Adrenal gland (tissue), 12 donors: ENCODE data around the gene TBC1D13. TPM values are rescaled to one million over a fixed set of nuclear protein-coding genes. Genes with fewer than 3 reads are reported as not detected.

Source experiments
- DNase-seq, 7 donors: peaks; one replicate each; pipeline ENCODE4 v3.0.0-alpha.2; 2019 to 2020
- H3K27ac ChIP-seq, 5 donors: fragments of 200-600 bp; sonication (generic) in 4 of 5; 1 replicate in 3 of 5; 2 replicates in 2 of 5; pipeline versions ENCODE4 v1.5.1 to v1.8.0; 2016 to 2020; ENCODE audit warnings: mild to moderate bottlenecking in 1 of 5
- H3K27me3 ChIP-seq: fragments of 200-600 bp; 2 replicates; pipeline ENCODE4 v1.8.0; 2021
- H3K36me3 ChIP-seq, 2 donors: fragments of 200-600 bp; replicated peaks in 1 of 2; 1 replicate in 1 of 2; 2 replicates in 1 of 2; pipeline versions ENCODE4 v1.5.1 to v1.8.0; 2018 to 2022
- H3K4me1 ChIP-seq, 2 donors: fragments of 200-600 bp; replicated peaks in 1 of 2; 1 replicate in 1 of 2; 2 replicates in 1 of 2; pipeline versions ENCODE4 v1.5.1 to v1.8.0; 2018 to 2021
- H3K4me3 ChIP-seq, 4 donors: fragments of 200-600 bp; sonication (generic) in 3 of 4; one replicate each; pipeline ENCODE4 v1.5.1; 2016 to 2018
- H3K9me3 ChIP-seq, 3 donors: fragments of 200-600 bp; sonication (generic) in 1 of 3; replicated peaks in 1 of 3; 1 replicate in 2 of 3; 2 replicates in 1 of 3; pipeline versions ENCODE4 v1.5.1 to v1.8.0; 2016 to 2021
- POLR2A ChIP-seq, 2 donors: fragments of 450-650 bp; IDR thresholded peaks; one replicate each; pipeline ENCODE4 v1.6.1; 2017; ENCODE audit warnings: antibody characterized with exemption in 2 of 2, mild to moderate bottlenecking in 2 of 2, moderate library complexity in 1 of 2
- WGBS, 4 donors: extraction: QIAGEN DNeasy Blood & Tissue Kit in 2 of 4; methylation state at CpG; one replicate each; pipeline versions ENCODE4 v1.1.5 to v1.1.7; 2013 to 2017; 5-methylcytosine and 5-hydroxymethylcytosine counted together
- intact Hi-C, 2 donors: fragments of 100-400 bp; cut with DNase I; formaldehyde crosslinking; loops; one replicate each; pipeline versions ENCODE4 v1.14.1 to v1.15.0; 2022 to 2023
- polyA plus RNA-seq, 3 donors: library from polyadenylated mRNA; stranded (reverse); fragments of 200-250 nt in 2 of 3; fragments of 350-450 nt in 1 of 3; fragmentation: Illumina TruSeq in 1 of 3; extraction: RNeasy Lipid Tissue Mini Kit (QIAGEN cat#74804) in 1 of 3; gene quantifications; one replicate each; pipeline ENCODE4 v1.2.3, GENCODE V29; 2013 to 2014
- total RNA-seq, 9 donors: library from RNA; depleted of rRNA in 4 of 9; stranded (reverse); fragments of >200 nt in 4 of 9; fragments of 120-200 nt in 1 of 9; fragmentation: NEBNext Ultra II Directional in 1 of 9; extraction: Animal tissue kit (Norgen Biotek cat#: 25700) in 1 of 9; gene quantifications; one replicate each; pipeline versions ENCODE4 v1.1.0 to v1.2.4, GENCODE V29; 2013 to 2023
- TF ChIP-seq, protein P1 (sequence below), 6 experiments: fragments of 450-650 bp in 4 of 6; fragments of 200-600 bp in 2 of 6; sonication (generic) in 1 of 6; IDR thresholded peaks; 1 replicate in 5 of 6; 2 replicates in 1 of 6; pipeline versions ENCODE4 v1.5.1 to v1.8.0; 2016 to 2021; ENCODE audit warnings: antibody characterized with exemption in 6 of 6, mild to moderate bottlenecking in 2 of 6, moderate library complexity in 1 of 6
- donor health status: healthy with polysubstance abuse.
- donor health status: Bipolar disorder and iron deficiency.
- donor health status: DM: yes; HTN: yes; CAD: no.
- donor health status: DM: no; HTN: no; CAD: no.
- donor health status: DM: no; HTN: no; CAD: no.
- donor health status: DM: yes; HTN: yes; CAD: no.

TBC1D13 gene
- total and polyA plus RNA-seq, 12 donors, result 15.9 to 72.7 (median 29.0) TPM

DNA sequence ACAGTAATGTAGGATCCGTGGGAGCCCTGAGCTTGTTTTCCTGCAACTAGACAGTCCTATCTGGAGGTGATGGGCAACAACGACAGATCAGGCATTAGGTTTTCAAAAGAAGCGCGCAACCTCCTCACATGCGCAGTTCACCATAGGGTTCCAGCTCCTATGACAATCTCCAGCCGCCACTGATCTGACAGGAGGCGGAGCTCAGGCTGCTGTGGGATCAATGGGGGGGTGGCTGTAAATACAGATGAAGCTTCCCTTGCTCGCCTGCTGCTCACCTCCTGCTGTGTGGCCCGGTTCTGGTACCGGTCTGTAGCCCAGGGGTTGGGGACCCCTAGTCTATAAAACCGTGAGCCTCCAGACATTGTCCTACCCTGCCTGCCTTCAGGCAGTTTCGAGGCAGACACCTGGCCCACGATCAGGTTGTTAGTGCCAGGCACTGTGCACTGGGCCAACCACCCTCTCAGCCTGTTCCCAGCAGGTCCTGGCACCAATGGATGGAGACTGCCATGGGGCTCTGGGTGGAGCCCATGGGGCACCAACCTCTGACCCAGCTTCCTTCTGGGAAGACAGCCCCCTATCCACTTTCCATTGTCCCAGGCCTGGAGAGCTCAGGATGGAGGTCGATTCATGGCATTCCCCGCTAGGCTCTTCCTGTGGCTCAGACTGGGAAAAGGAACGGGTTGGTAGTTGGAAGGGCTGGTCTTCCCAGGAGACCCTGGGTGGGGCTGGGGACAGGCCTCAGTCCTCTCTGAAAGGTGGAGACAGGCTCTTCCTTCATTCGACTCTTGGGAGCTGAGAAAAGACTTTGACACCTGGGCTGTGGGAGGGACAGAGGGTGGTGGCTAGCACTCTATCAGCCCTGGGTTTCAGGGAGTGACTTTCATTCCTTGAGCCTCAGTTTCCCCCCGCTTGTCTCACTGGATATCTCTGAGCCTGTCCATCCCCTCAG lies 32.9 kb downstream of the TBC1D13 start:
- peaks cover 4 to 14% of the 10 kb centered on the region in 2 donors for H3K4me1 ChIP-seq
- TF ChIP-seq POLR2A (IDR thresholded peaks at IDR 0.05), result no peak
- TF ChIP-seq, protein P1, sequence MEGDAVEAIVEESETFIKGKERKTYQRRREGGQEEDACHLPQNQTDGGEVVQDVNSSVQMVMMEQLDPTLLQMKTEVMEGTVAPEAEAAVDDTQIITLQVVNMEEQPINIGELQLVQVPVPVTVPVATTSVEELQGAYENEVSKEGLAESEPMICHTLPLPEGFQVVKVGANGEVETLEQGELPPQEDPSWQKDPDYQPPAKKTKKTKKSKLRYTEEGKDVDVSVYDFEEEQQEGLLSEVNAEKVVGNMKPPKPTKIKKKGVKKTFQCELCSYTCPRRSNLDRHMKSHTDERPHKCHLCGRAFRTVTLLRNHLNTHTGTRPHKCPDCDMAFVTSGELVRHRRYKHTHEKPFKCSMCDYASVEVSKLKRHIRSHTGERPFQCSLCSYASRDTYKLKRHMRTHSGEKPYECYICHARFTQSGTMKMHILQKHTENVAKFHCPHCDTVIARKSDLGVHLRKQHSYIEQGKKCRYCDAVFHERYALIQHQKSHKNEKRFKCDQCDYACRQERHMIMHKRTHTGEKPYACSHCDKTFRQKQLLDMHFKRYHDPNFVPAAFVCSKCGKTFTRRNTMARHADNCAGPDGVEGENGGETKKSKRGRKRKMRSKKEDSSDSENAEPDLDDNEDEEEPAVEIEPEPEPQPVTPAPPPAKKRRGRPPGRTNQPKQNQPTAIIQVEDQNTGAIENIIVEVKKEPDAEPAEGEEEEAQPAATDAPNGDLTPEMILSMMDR (IDR thresholded peaks at IDR 0.05), result no peak
- no peaks in the 10 kb centered on the region for H3K27me3 ChIP-seq
- peak in 1 of 7 donors; percentile 79 for DNase-seq
- intact Hi-C loops, result no loop called here
- no peak overlapping the region for H3K4me3 ChIP-seq
- 83 to 86% (median 85%) methylated on average over 10 to 18 of the region's 18 CpGs for WGBS, 4 donors
- H3K36me3 ChIP-seq, result peaks cover 0 to 31% of the 10 kb centered on the region in 2 donors
- no peaks in the 10 kb centered on the region for H3K9me3 ChIP-seq
- H3K27ac ChIP-seq, result no peak overlapping the region

DNA sequence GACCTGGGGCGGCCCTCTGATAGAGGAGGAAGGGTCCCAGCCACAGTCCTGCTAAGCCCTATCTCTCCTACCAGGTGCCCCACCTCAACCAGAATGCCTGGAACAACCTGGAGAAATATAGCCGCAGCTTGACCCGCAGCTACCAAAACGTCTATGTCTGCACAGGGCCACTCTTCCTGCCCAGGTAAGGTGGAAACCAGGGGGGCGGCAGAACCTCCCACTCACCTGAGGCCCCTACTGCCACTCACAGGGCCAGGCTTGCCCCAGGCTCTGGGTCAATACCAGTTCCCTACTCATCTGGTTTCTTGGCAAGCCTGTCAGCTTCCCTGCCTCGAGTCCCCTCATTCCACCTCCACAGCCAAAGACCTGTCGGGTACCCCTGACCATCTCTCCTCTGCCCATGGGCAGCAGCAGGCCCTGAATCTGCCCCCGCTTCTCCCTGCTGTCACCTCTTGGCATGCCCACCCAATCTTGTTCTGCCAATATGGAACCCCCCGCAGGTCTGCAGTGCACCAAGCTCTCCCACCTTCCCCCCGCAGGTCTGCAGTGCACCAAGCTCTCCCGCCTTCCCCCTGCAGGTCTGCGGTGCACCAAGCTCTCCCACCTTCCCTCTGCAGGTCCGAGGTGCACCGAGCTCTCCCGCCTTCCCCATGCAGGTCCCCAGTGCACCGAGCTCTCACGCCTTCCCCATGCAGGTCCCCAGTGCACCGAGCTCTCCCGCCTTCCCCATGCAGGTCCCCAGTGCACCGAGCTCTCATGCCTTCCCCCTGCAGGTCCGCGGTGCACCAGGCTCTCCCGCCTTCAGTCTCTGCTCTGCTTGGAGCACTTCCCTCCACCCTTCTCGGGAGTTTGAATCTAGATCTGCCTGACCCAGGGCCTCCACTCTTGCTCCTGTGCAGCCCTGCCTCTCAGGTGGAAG lies 33.9 kb downstream of the TBC1D13 start:
- intact Hi-C loops, result no loop called here
- Histone ChIP-seq H3K9me3 (no peaks in the 10 kb centered on the region), H3K27ac (no peak overlapping the region), H3K36me3 (peaks cover 0 to 36% of the 10 kb centered on the region in 2 donors), H3K4me1 (peaks cover 4 to 14% of the 10 kb centered on the region in 2 donors), H3K27me3 (no peaks in the 10 kb centered on the region), H3K4me3 (no peak overlapping the region)
- TF ChIP-seq, protein P1 (IDR thresholded peaks at IDR 0.05), result no peak
- no peak for TF ChIP-seq POLR2A (IDR thresholded peaks at IDR 0.05)
- DNase-seq, result no peak
- 87 to 91% (median 90%) methylated on average over 19 to 24 of the region's 24 CpGs for WGBS, 4 donors

DNA sequence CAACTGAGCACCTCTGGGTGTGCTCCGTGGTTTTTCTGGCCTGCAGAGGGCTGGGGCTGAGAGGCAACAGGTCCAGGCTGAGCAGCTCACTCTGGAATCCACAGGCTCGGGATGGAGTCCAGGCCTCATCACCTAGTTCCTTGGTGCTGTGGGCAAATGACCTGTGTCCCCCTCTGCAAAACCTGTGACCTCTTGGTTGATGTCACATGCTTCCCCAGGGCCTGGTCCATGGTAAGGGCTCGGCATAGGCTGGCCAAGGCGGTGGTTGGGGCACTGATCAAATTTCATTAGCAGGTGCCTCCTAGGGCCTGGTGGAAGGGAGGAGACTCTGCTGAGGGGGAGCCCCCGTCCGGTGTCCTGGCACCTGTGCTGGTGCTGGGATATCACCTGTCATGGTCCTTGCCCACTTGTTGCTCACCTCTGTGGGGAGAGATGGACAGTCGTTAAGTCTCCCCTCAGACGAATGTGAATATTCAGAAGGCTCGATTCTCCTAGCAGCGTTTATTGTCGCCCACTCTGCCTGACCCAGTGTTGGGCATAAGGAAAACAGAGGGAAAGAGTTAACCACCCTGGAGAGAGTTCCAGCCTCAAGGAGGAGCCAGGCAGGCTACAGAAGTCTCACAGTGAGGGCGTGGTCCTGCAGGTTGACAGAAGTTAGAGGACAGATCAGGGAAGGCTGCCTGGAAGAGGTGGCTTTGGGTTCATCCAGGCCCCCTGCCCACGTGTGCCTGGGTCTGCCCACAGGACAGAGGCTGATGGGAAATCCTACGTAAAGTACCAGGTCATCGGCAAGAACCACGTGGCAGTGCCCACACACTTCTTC lies 34.7 kb downstream of the TBC1D13 start:
- intact Hi-C loops, result no loop called here
- 82 to 87% (median 85%) methylated on average over 13 to 16 of the region's 16 CpGs for WGBS, 4 donors
- Histone ChIP-seq H3K4me1 (peaks cover 4 to 14% of the 10 kb centered on the region in 2 donors), H3K36me3 (peaks cover 0 to 45% of the 10 kb centered on the region in 2 donors), H3K4me3 (no peak overlapping the region), H3K27ac (no peak overlapping the region), H3K9me3 (no peaks in the 10 kb centered on the region), H3K27me3 (no peaks in the 10 kb centered on the region)
- DNase-seq, result no peak
- TF ChIP-seq POLR2A (IDR thresholded peaks at IDR 0.05), result no peak
- TF ChIP-seq, protein P1 (IDR thresholded peaks at IDR 0.05), result no peak
